HG02870 (cell line): ENCODE measurements around the gene SNW1.
"Not testable (repeated sequence)": the region's sequence is repeated elsewhere in the genome, so short reads cannot be mapped to it uniquely, and the experiment has no call there.

Experiments
- ATAC-seq: cut with Tn5 transposase; IDR thresholded peaks from one replicate; pipeline ENCODE4 v1.9.1; 2021; ENCODE audit warnings: mild to moderate bottlenecking, moderate library complexity; ENCODE audit not compliant: unreplicated experiment

The SNW1 gene

GRCh38 chr14:77760381-77761204 lies at the start of gene SNW1:
Gene SNW1, minus strand, starts transcription at chr14:77761156. Its CDS starts 29 bp downstream, at chr14:77761127.
- peak; percentile 94 for ATAC-seq

- no peak for ATAC-seq
These were observed 48.1 kb upstream of the SNW1 start for GRCh38 chr14:77809011-77809410.

GRCh38 chr14:77808250-77808649 lies 47.3 kb upstream of the SNW1 start:
- no peak for ATAC-seq

GRCh38 chr14:77805706-77806105 lies 44.8 kb upstream of the SNW1 start:
- no peak for ATAC-seq

DNA sequence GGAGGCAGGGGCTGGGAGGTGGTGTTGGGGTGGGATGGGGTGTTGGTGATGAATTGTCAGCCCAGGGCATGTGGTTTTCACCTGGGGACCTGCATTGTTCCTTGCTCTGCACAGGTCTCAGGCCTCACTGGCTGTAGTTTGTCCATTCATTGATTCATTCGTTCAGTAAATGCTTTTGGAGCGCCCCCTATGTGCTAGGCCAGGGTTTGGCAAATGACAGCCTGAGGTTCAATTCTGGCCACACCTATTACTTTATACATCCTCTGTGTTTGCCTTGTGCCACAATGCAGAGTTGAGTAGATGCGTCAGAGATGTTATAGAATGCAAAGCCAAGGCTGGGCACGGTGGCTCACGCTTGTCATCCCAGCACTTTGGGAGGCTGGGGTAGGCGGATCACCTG lies 43.6 kb upstream of the SNW1 start:
- ATAC-seq = no peak

DNA sequence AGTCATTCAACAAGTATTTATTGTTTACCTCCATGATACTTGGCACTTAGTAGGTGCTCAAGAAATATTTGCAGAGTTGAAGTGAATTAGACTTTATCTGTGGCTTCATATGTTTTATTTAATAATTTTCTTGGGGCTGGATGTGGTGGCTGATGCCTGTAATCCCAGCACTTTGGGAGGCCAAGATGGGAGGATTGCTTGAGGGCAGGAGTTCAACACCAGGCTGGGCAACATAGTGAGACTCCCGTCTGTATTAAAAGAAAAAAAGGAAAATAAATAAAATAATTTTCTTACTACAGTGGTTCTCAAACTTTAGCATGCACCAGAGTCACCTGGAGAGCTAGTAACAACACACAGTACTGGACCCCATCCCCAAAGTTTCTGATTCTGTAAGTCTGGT lies 39.9 kb upstream of the SNW1 start:
- ATAC-seq = no peak

DNA sequence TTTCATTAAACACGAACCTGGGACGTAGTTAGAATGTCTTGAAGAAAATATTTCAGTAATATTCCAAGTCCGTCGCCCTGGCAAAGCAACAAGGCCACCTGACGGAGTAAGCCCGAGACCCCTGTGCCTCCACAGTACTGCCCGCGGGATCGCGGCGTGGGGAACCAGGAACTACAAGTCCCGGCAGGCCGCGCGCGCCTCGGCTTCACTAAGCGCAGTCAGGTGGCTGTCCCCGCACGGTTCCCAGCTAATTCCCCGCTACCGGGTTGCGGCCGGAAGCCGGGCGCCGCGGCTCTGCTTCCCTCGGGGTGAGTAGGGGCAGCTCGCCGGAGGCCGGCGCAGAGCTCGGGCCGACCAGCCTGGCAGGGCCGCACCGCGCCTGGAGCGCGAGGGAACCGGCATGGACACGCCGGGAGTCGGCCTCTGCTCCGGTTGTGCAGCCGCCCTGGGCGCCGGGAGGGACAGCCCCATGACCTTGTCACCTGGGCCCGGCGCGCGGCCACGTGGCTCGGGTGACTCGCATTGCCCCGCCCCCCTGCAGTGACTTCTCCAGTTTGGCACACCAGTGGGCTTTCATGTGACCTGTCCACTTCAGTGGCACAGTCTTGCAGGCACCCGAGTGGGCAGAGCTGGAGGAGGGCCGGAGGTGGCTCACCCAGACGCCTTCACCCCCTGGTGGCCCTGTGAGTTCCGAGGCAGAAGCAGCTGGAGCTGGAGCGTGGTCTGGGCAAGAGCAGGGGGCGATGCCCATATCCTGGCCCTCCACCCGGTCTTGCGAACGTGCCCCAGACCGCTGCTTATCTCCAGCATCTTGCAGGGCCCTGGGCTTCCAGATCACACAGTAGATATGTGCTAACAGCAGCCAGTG lies 39.1 kb upstream of the SNW1 start, which contains the start of gene ADCK1:
Gene ADCK1 (plus strand): TSS at position 247 of the 868 bp plus-strand sequence. CDS start 18,870 bp downstream, outside the sequence.
- peak; percentile 91 for ATAC-seq

DNA sequence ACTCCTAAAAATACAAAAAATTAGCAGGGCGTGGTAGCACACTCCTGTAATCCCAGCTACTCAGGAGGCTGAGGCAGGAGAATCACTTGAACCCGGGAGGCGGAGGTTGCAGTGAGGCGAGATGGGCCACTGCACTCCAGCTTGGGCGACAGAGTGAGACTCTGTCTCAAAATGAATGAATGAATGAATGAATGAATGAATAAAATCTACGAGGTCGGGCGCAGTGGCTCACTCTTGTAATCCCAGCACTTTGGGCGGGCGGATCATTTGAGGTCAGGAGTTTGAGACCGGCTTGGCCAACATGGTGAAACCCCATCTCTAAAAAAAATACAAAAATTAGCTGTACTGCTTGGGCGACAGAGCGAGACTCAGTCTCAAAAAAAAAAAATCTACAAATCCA lies 38.5 kb upstream of the SNW1 start:
- ATAC-seq = not testable (repeated sequence)

DNA sequence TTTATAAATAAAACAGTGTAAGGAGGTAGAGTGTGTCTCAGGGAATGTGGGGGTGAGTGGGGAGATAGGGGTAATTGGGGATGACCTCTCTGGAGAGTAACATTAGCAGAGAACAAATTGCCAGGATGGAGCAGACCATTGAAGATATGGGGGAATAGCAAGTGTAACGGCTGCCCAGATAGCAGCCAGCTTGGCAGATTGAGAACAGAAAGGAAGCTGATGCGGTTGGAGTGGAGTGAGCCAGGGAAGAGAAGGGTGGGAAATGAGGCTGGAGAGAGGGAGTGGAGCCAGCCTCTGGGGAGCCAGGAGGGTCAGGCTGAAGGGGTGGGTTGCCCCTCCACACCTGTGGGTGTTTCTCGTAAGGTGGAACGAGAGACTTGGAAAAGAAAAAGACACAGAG lies 33.4 kb upstream of the SNW1 start:
- ATAC-seq = no peak

DNA sequence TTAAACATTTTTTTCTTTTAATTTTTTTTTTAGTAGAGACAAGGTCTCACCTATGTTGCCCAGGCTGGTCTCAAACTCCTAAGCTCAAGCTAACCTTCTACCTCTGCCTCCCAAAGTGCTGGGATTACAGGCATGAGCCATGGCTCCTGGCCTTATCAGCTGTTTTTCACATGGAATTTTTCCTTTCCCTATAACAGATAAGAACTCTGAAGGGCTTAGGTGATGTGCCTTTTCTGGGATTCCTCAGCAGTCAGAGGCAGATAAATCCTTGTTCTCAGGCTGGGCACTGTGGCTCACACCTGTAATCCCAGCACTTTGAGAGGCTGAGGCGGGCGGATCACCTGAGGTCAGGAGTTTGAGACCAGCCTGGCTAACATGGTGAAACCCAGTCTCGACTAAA lies 32.3 kb upstream of the SNW1 start:
- not testable (repeated sequence) for ATAC-seq

DNA sequence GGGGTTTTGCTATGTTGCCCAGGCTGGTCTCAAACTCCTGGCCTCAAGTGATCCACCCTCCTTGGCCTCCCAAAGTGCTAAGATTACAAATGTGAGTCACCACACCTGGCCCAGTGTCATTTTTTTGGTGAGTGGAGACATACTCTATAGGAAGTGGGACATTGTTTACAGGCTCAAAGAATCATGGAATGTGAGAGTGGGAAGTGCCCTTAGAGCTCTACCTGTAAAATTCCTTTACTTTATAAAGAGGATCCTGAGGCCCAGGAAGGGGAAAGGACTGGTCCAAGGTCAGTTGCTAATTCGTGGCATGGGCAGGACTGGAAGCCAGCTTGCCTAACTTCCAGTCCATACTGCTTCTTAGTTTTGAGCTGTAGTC lies 30.3 kb upstream of the SNW1 start:
- ATAC-seq = no peak

GRCh38 chr14:77790566-77791224 lies 29.7 kb upstream of the SNW1 start:
- ATAC-seq = no peak

GRCh38 chr14:77786148-77786547 lies 25.2 kb upstream of the SNW1 start:
- ATAC-seq = no peak

GRCh38 chr14:77782202-77782601 lies 21.2 kb upstream of the SNW1 start:
- no peak for ATAC-seq

DNA sequence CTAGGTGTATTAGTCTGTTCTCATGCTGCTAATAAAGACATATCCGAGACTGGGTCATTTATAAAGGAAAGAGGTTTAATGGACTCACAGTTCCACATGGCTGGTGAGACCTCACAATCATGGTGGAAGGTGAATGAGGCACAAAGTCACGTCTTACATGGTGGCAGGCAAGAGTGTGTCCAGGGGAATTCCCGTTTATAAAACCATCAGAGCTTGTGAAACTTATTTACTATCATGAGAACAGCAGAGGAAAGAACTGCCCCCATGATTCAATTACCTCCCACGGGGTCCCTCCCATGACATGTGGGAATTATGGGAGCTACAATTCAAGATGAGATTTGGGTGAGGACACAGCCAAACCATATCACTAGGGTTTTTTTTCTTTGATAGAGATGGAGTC lies 13.0 kb upstream of the SNW1 start:
- not testable (repeated sequence) for ATAC-seq

DNA sequence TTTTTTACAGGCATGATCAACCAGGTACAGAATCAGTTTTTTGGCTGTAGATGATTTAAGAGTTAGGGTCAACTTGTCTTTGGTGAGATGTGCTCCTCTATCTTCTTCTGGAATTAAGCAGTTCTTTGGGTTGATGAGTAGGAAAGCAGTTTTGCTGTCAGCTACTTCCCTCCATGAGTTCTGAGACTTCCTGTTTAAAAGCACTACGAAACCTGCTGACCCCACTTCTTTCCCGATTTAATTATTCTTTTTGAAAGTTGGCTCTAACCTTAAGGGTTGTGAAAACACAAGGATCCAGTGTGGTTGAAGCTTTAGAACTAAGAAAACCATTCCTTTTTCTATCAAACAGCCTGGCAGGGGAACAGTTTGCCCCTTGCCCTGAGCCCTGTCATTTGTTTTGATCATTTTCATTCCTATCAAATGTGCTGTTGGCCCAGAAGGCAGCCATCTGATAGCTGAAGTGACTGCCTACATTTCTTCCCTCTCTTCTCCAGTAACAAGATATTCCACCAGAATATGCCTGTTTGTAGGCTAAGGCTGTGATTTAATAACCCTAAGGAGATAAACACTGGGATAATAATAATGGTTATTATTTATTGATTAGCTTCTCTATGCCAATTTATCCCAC lies 7.6 kb upstream of the SNW1 start:
- not testable (repeated sequence) for ATAC-seq

- ATAC-seq = no peak
These were observed 3.0 kb upstream of the SNW1 start for GRCh38 chr14:77763978-77764377.

GRCh38 chr14:77763316-77763715 lies 2.4 kb upstream of the SNW1 start:
- no peak for ATAC-seq

DNA sequence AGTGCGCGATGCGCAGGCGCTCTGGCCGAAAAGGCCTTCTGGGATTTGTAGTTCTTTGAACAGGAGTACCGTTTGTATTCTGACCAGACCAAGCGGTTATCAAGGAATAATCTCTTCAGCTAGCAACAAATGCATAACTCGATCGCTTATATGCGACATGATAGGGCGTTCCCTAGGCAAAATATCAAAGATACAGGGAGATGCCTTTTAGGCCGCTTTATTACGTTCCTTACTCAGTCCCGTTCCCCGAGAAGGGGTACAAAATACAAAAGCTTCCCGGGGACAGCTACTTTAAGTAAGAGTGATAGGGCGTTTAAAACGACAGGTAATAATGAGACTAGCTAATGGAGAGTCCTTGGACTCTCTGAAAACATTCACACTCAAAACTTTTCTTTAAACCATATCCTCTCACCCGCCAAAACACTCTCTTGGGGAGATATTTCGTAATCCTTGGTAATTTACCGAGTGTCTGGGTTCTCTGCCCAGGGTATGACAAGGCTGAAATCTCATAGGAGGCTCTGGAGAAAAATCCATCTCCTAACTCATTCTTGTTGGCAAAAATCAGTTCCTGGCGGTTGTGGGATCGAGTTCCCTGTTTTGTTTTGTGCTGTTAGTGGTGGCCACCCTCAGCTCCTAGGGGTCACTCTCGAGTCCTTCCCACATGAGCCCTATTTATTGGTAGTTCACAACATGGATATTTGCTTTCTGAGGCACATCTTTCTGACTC lies 412 bp upstream of the SNW1 start:
- peak; percentile 24 for ATAC-seq
